ENCODE results near the gene EEF1AKMT2. TPM values are rescaled to one million over a fixed set of nuclear protein-coding genes. Genes with fewer than 3 reads are reported as not detected.
A peak's percentile ranks its signal among the peaks of the same experiment; 100 is the strongest.
"Not testable (repeated sequence)": the region's sequence is repeated elsewhere in the genome, so short reads cannot be mapped to it uniquely, and the experiment has no call there.

Gene EEF1AKMT2
- total and polyA plus RNA-seq, 3 experiments from 2014 or later: 18.2 to 21.1 (median 18.6) TPM

DNA sequence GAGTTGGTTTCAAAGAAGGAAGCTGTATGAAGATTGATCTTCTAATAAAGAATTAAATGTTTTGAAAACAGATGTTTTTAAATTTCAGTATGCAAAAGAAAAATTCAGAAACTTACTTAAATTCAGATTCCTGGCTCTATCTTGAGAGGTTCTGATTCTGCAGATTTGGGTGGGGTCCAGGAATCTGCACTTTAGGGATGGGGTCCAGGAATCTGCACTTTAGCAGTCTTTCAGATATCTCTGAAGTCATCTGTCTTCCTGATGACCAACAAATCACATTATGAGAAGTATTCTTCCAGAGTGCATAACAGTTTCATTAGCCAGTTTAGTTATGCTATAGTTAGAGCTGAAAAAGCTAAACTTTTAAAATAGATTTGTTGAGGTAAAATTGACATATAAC is 34.0 kb upstream of the EEF1AKMT2 start:
- Mint-ChIP-seq H3K36me3 (peaks cover 7 to 68% (median 19%) of the 10 kb centered on the region in 3 donors), H3K27me3 (peaks cover 0 to 2% of the 10 kb centered on the region in 2 donors), H3K4me3 (no peak overlapping the region), H3K9me3 (no peaks in the 10 kb centered on the region), H3K27ac (no peak overlapping the region), H3K4me1 (no peaks in the 10 kb centered on the region)
- CTCF ChIA-PET: interaction anchor here (1.2 kb wide), 1 partner anchor 11 kb away, joined by 3 read pairs; no protein-coding TSS in a partner anchor
- Histone ChIP-seq H3K4me1 (ENCODE audit: insufficient read depth, low read length) (no peaks in the 10 kb centered on the region), H3K27me3 (ENCODE audit: insufficient read depth, low read length, poor library complexity, severe bottlenecking) (no peaks in the 10 kb centered on the region), H3K4me3 (ENCODE audit: low read length) (no peak overlapping the region), H3K27ac (ENCODE audit: low read depth, low read length) (no peak overlapping the region), H3K9me3 (ENCODE audit: low read length) (no peaks in the 10 kb centered on the region), H3K36me3 (ENCODE audit: insufficient read depth, low read length) (peaks cover 33% of the 10 kb centered on the region)
- POLR2A ChIA-PET: no interaction called here
- DNase-seq: no peak

DNA sequence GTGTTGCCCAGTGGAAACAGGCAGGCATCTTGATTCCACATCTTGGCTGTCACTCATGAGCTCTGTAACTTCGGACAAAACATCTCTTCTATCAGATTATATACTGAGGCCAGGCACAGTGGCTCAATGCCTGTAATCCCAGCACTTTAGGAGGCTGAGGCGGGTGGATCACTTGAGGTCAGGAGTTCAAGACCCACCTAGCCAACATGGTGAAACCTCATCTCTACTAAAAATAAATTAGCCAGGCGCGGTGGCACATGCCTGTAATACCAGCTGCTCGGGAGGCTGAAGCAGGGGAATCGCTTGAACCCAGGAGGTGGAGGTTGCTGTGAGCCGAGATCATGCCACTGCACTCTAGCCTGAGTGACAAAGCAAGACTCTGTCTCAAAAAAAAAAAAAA is 33.2 kb upstream of the EEF1AKMT2 start:
- H3K9me3 Mint-ChIP-seq; H3K4me3 Mint-ChIP-seq; H3K4me3 ChIP-seq (ENCODE audit: low read length); H3K27me3 Mint-ChIP-seq; H3K9me3 ChIP-seq (ENCODE audit: low read length); DNase-seq; H3K27me3 ChIP-seq (ENCODE audit: insufficient read depth, low read length, poor library complexity, severe bottlenecking); H3K4me1 ChIP-seq (ENCODE audit: insufficient read depth, low read length); H3K27ac ChIP-seq (ENCODE audit: low read depth, low read length); H3K4me1 Mint-ChIP-seq; POLR2A ChIA-PET: not testable (repeated sequence)
- peaks cover 7 to 66% (median 20%) of the 10 kb centered on the region in 3 donors for H3K36me3 Mint-ChIP-seq
- H3K27ac Mint-ChIP-seq: peak overlapping the region in 2 of 8 donors; percentile 23 to 33
- CTCF ChIA-PET: interaction anchor here (1.3 to 2.2 kb wide), 2 partner anchors 79 to 285 kb away, joined by 3 to 6 read pairs; no protein-coding TSS in a partner anchor
- peaks cover 28% of the 10 kb centered on the region for H3K36me3 ChIP-seq (ENCODE audit: insufficient read depth, low read length)

DNA sequence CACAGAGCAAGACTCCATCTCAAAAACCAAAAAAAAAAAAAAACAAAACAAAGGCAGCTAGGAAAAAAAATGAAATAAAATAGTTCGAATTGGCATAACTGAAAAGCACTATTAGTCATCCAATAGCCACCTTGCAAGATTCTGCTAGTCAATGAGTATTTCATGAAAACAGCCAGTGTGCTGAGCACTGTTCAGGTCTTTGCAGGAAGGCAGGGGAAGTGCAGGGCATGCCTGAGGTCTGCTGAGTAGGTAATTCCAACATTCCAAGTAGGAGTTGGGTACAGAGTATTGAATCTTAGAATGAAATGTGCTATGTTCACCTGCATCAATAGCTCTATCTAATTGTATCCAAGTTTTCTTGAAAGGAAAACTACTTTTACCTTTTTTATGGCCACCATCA is 32.8 kb upstream of the EEF1AKMT2 start:
- no peaks in the 10 kb centered on the region for H3K4me1 Mint-ChIP-seq
- Histone ChIP-seq H3K27ac (ENCODE audit: low read depth, low read length) (no peak overlapping the region), H3K36me3 (ENCODE audit: insufficient read depth, low read length) (peaks cover 27% of the 10 kb centered on the region), H3K9me3 (ENCODE audit: low read length) (no peaks in the 10 kb centered on the region), H3K4me3 (ENCODE audit: low read length) (no peak overlapping the region), H3K4me1 (ENCODE audit: insufficient read depth, low read length) (no peaks in the 10 kb centered on the region), H3K27me3 (ENCODE audit: insufficient read depth, low read length, poor library complexity, severe bottlenecking) (no peaks in the 10 kb centered on the region)
- ChIA-PET POLR2A (no interaction called here), CTCF (interaction anchor here (1.3 to 2.2 kb wide), 2 partner anchors 78 to 284 kb away, joined by 3 to 6 read pairs; no protein-coding TSS in a partner anchor)
- H3K4me3 Mint-ChIP-seq: no peak overlapping the region
- no peaks in the 10 kb centered on the region for H3K9me3 Mint-ChIP-seq
- no peak for DNase-seq
- peaks cover 0 to 2% of the 10 kb centered on the region in 2 donors for H3K27me3 Mint-ChIP-seq
- peaks cover 7 to 65% (median 19%) of the 10 kb centered on the region in 3 donors for H3K36me3 Mint-ChIP-seq
- H3K27ac Mint-ChIP-seq: peak overlapping the region in 4 of 8 donors; percentile 23 to 64 (median 37)

DNA sequence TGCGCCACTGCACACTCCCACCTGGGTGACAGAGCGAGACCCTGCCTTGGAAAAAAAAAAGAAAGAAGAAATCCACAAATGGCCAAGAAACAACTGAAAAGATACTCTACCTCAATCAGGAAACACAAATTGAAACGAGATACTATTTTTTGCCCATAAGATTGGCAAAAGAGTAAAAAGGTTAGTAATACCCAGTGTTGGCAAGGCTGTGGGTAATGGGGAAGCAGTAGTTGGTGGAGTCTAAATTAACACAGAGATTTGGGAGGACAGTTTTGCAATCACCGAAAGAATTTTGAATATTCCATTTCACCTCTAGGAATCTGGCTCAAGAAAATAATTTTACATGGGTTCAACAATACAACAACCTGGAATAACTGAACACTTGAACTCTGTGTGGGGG is 29.8 kb upstream of the EEF1AKMT2 start:
- Mint-ChIP-seq H3K27ac (no peak overlapping the region), H3K4me3 (no peak overlapping the region), H3K36me3 (peaks cover 10 to 68% (median 24%) of the 10 kb centered on the region in 3 donors), H3K9me3 (no peaks in the 10 kb centered on the region), H3K4me1 (no peaks in the 10 kb centered on the region), H3K27me3 (peaks cover 0 to 2% of the 10 kb centered on the region in 2 donors)
- POLR2A ChIA-PET: no interaction called here
- CTCF ChIA-PET: no interaction called here
- Histone ChIP-seq H3K27me3 (ENCODE audit: insufficient read depth, low read length, poor library complexity, severe bottlenecking) (no peaks in the 10 kb centered on the region), H3K36me3 (ENCODE audit: insufficient read depth, low read length) (peaks cover 18% of the 10 kb centered on the region), H3K4me3 (ENCODE audit: low read length) (no peak overlapping the region), H3K4me1 (ENCODE audit: insufficient read depth, low read length) (no peaks in the 10 kb centered on the region), H3K27ac (ENCODE audit: low read depth, low read length) (no peak overlapping the region), H3K9me3 (ENCODE audit: low read length) (no peaks in the 10 kb centered on the region)
- DNase-seq: no peak

DNA sequence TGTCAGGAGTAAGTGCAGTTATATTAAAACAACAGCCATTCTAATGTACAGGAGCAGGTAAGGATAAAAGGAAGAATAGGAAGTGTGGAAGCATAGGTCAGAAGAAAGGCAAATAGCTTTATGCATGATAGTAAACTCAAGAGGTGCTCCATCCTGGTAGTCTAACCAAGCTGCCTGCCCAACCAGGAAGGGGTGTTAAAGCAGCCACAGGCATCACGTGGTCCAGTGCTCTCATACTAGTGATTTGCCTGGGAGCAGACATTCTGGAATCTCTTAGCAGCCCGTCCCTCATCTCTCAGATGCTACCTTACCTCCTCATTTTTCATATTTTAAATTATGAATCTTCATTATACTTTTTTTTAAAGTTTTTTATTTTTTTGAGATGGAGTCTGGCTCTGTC is 28.4 kb upstream of the EEF1AKMT2 start:
- H3K4me3 Mint-ChIP-seq: no peak overlapping the region
- H3K4me1 ChIP-seq (ENCODE audit: insufficient read depth, low read length): no peaks in the 10 kb centered on the region
- no peak overlapping the region for H3K4me3 ChIP-seq (ENCODE audit: low read length)
- H3K4me1 Mint-ChIP-seq: no peaks in the 10 kb centered on the region
- ChIA-PET POLR2A (no interaction called here), CTCF (no interaction called here)
- peaks cover 10 to 69% (median 25%) of the 10 kb centered on the region in 3 donors for H3K36me3 Mint-ChIP-seq
- peak overlapping the region in 1 of 8 donors; percentile 45 for H3K27ac Mint-ChIP-seq
- no peak overlapping the region for H3K27ac ChIP-seq (ENCODE audit: low read depth, low read length)
- H3K27me3 Mint-ChIP-seq: peaks cover 0 to 2% of the 10 kb centered on the region in 2 donors
- peaks cover 15% of the 10 kb centered on the region for H3K36me3 ChIP-seq (ENCODE audit: insufficient read depth, low read length)
- no peaks in the 10 kb centered on the region for H3K9me3 ChIP-seq (ENCODE audit: low read length)
- no peaks in the 10 kb centered on the region for H3K27me3 ChIP-seq (ENCODE audit: insufficient read depth, low read length, poor library complexity, severe bottlenecking)
- H3K9me3 Mint-ChIP-seq: no peaks in the 10 kb centered on the region
- no peak for DNase-seq

DNA sequence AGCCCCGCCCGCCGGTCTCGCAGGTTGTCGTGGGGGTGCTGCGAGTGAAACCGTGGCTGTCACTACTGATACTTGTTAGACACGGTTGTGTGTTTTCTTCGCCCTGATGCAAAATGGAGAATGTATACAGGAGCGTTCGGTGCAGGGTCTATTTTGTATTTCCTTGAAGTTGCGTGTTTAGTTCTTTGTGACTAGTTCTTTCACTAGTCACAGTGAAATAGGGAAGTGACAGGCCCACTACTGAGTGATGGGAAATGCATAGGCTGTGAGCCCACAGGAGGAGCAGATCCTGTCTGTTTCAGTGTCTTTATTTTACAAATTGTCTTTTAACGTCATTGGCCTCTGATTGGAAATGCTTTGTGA is 10.6 kb upstream of the EEF1AKMT2 start:
- H3K27me3 Mint-ChIP-seq: peaks cover 0 to 8% of the 10 kb centered on the region in 2 donors
- no peaks in the 10 kb centered on the region for H3K27me3 ChIP-seq (ENCODE audit: insufficient read depth, low read length, poor library complexity, severe bottlenecking)
- CTCF ChIA-PET: interaction anchor here (1.2 to 2.2 kb wide), 2 partner anchors 57 to 413 kb away, joined by 3 to 6 read pairs; no protein-coding TSS in a partner anchor

DNA sequence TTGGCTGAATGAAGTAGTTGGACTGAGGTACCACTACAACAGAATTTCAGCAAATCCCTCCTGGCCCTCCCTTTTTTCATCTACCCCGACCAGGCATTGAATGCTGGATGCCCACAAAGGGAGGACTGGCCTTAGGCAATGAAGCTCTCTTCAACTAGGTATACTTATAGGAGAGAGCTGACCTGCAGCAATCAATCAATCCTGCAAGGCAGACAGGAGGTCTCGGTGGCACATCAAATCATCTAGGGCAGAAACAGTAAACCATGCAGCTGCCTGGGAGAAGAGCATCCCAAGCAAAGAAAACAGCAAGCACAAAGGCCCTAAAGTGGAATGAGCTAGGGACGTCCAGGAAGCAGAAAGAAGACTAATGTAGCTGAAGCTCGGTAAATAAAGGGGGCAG is 7.5 kb upstream of the EEF1AKMT2 start:
- ChIA-PET CTCF (no interaction called here), POLR2A (no interaction called here)
- peaks cover 10% of the 10 kb centered on the region for H3K4me1 ChIP-seq (ENCODE audit: insufficient read depth, low read length)
- no peaks in the 10 kb centered on the region for H3K9me3 ChIP-seq (ENCODE audit: low read length)
- H3K4me3 ChIP-seq (ENCODE audit: low read length): no peak overlapping the region
- peaks cover 0 to 6% (median 0%) of the 10 kb centered on the region in 3 donors for H3K36me3 Mint-ChIP-seq
- no peaks in the 10 kb centered on the region for H3K27me3 ChIP-seq (ENCODE audit: insufficient read depth, low read length, poor library complexity, severe bottlenecking)
- no peaks in the 10 kb centered on the region for H3K9me3 Mint-ChIP-seq
- no peak overlapping the region for H3K27ac Mint-ChIP-seq
- H3K4me1 Mint-ChIP-seq: peaks cover 14 to 24% (median 22%) of the 10 kb centered on the region in 3 donors
- no peak overlapping the region for H3K27ac ChIP-seq (ENCODE audit: low read depth, low read length)
- peak overlapping the region in 3 of 7 donors; percentile 15 to 90 (median 34) for H3K4me3 Mint-ChIP-seq
- H3K27me3 Mint-ChIP-seq: peaks cover 0 to 8% of the 10 kb centered on the region in 2 donors
- no peaks in the 10 kb centered on the region for H3K36me3 ChIP-seq (ENCODE audit: insufficient read depth, low read length)
- DNase-seq: no peak

More for the DNA sequence above, 10.6 kb upstream of the EEF1AKMT2 start:
- H3K4me1 Mint-ChIP-seq: peaks cover 14 to 32% (median 29%) of the 10 kb centered on the region in 3 donors
- H3K4me3 Mint-ChIP-seq: peak overlapping the region; percentile 87 to 93 (median 90)
- H3K9me3 ChIP-seq (ENCODE audit: low read length): no peaks in the 10 kb centered on the region
- no peaks in the 10 kb centered on the region for H3K9me3 Mint-ChIP-seq
- H3K4me1 ChIP-seq (ENCODE audit: insufficient read depth, low read length): peaks cover 10% of the 10 kb centered on the region
- H3K27ac Mint-ChIP-seq: peak overlapping the region; percentile 71 to 93 (median 88)
- POLR2A ChIA-PET: interaction anchor here (0.7 to 3.8 kb wide), 2 partner anchors 10 to 413 kb away, joined by 3 to 33 read pairs; partner anchors contain the start of gene EEF1AKMT2
- peaks cover 0 to 13% (median 0%) of the 10 kb centered on the region in 3 donors for H3K36me3 Mint-ChIP-seq
- H3K27ac ChIP-seq (ENCODE audit: low read depth, low read length): peak overlapping the region; percentile 83
- DNase-seq: no peak
- H3K4me3 ChIP-seq (ENCODE audit: low read length): peak overlapping the region; percentile 80
- H3K36me3 ChIP-seq (ENCODE audit: insufficient read depth, low read length): no peaks in the 10 kb centered on the region

DNA sequence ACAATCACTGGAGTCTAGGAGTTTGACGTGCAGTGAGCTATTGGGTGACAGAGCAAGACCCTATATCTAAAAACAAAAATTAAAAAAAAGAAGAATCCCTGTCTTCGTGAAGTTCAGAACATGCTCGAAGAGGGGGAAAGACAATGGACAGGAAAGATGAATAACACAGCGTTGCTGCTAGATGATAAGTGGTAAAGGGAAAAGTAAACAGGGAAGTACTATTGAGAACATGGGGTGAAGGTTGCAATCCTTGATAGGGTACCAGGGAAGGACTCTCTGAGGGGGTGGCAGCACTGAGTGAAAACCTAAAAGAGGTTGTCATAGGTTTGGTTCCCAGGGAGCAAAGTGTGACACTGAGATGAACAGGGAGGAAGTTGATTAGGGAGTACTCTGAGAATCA is 7.1 kb upstream of the EEF1AKMT2 start:
- H3K9me3 Mint-ChIP-seq: no peaks in the 10 kb centered on the region
- H3K4me3 ChIP-seq (ENCODE audit: low read length): no peak overlapping the region
- ChIA-PET CTCF (no interaction called here), POLR2A (no interaction called here)
- no peaks in the 10 kb centered on the region for H3K9me3 ChIP-seq (ENCODE audit: low read length)
- peak overlapping the region in 1 of 8 donors; percentile 59 for H3K27ac Mint-ChIP-seq
- H3K4me1 ChIP-seq (ENCODE audit: insufficient read depth, low read length): peaks cover 10% of the 10 kb centered on the region
- no peaks in the 10 kb centered on the region for H3K36me3 ChIP-seq (ENCODE audit: insufficient read depth, low read length)
- peak overlapping the region in 2 of 7 donors; percentile 39 to 90 for H3K4me3 Mint-ChIP-seq
- H3K27me3 Mint-ChIP-seq: peaks cover 0 to 8% of the 10 kb centered on the region in 2 donors
- H3K36me3 Mint-ChIP-seq: peaks cover 0 to 6% (median 0%) of the 10 kb centered on the region in 3 donors
- DNase-seq: no peak
- no peak overlapping the region for H3K27ac ChIP-seq (ENCODE audit: low read depth, low read length)
- no peaks in the 10 kb centered on the region for H3K27me3 ChIP-seq (ENCODE audit: insufficient read depth, low read length, poor library complexity, severe bottlenecking)
- peaks cover 14 to 24% (median 22%) of the 10 kb centered on the region in 3 donors for H3K4me1 Mint-ChIP-seq

Data from CD8-positive, alpha-beta memory T cell (primary cell).